Central memory CD4-positive, alpha-beta T cell (primary cell): Measurements from ENCODE around the gene WNT3A.
"Not testable (repeated sequence)": the region's sequence is repeated elsewhere in the genome, so short reads cannot be mapped to it uniquely, and the experiment has no call there.

Experiments
- DNase-seq: peaks from one replicate; pipeline ENCODE4 v3.0.0; 2022
- total RNA-seq, 3 experiments: gene quantifications; one replicate each; lab custom pipeline; 2026; lab: John Stamatoyannopoulos, UW

Gene WNT3A, protein sequence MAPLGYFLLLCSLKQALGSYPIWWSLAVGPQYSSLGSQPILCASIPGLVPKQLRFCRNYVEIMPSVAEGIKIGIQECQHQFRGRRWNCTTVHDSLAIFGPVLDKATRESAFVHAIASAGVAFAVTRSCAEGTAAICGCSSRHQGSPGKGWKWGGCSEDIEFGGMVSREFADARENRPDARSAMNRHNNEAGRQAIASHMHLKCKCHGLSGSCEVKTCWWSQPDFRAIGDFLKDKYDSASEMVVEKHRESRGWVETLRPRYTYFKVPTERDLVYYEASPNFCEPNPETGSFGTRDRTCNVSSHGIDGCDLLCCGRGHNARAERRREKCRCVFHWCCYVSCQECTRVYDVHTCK
- 0 to 0.19 (median 0) reads per million in 3 experiments for total RNA-seq

DNA sequence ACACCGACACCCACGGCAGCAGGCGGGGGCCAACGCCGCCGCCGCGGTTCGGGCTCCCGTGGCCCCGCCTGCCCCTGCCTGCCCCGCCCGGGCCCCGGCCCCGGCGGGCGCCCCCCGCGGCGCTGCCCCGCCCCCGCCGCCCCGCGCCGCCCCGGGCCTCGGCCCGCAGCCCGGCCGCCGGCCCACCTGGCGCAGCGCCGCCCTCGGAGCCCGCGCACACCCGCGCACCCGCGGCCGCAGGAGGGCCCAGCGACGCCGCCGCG is at the start of gene WNT3A:
Gene WNT3A (plus strand): TSS at position 213 of the 263 bp plus-strand sequence. CDS start 131 bp downstream, outside the sequence.
- DNase-seq: no peak

DNA sequence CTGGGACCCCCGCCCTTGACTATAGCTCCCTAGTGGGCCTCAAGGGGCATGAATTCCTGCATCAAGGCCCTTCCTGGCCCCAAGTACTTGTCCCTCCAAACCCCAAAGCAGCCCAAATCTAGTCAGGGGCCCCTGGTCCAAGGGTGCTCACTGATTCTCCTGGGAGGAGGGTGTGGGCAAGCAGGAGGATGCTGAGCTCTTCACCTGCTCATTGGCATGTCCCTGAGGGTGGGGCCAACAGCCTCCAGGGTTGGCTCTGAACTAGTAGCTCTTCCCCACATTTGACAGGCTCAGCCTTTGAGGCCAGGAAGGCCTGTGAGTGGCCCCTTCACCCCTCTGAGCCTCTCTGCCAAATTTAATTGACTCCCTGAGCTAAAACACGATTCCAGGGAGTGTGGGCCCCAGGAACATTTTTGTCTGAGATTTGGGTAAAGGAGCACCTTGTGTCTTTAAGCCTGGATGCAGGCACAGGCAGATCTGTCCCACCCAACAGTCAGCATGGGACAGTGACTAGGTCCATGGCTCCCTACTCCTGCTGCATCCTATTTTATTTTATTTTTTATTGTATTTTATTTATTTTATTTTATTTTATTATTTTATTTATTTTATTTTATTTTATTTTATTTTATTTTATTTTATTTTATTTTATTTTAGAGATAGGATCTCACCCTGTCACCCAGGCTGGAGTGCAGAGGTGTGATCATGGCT is 48.0 kb upstream of the WNT3A start:
- DNase-seq: no peak

DNA sequence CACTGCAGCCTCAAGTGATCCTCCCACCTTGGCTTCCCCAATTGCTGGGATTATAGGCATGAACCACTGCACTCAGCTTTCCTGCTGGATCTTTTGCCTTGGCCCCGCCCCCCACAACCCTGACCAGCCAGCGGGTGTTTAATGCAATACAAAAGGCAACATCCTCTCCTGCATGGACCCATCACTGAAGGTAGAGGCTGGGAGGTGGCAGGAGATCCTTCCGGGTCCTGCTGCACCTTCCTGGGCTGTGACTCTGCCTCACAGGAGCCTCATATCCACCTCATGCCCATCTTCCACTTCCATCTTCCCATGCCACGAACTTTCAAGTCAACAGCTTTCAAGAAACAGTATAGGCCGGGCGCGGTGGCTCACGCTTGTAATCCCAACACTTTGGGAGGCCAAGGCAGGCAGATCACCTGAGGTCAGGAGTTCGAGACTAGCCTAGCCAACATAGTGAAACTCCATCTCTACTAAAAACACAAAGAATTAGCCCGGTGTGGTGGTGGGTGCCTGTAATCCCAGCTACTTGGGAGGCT is 47.4 kb upstream of the WNT3A start:
- no peak for DNase-seq

DNA sequence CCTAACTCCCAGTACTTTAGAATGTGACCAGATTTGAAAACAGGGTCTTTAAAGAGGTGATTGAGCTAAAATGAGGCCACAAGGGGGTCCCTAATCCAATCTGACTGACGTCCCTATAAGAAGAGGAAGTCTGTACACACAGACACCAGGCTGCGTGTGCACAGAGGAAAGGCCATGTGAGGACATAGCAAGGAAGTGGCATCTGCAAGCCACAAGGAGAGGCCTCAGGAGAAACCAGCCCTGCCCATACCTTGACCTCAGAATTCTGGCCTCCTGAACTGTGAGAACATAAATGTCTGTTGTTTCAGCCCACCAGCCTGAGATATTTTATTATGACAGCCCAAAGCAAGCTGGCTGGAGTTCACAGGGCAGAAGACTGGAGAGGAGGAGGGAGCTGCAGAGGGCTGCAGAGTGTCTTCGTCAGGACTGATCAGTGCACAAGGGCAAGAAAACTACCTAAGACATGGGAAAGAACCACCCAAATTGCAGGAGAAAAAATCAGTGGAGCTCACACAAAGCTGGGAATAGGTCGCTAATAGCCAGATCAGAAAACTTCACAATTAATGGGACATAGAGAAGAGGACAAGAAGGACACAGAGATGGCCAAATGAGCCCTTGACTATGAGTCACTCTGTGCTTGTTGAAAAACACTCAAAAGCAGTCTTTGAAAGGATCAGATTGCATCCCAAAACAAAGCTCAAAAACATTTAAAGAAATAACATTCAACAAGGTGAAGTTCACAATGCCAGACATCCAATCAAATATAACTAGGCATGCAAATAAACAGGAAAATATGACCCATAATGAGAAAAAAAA is 44.9 kb upstream of the WNT3A start:
- no peak for DNase-seq

DNA sequence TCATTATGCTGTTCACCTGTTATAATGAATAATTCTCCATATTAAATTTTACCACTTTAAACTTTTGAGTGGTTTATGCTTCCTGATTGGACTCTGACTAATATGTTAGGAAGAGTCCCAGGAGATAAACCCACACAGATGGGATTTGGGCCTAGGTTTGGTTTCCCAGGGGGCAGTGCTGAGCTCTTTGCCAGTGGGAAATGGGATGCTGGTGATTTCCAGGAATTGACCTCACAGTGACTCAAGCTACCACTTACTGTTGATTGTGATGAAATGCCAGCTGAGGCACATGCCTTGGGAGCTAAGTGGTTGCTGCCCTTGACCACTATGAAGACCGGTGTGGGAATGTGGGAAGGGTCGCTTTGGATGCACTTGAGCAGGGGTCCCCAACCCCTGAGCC is 40.1 kb upstream of the WNT3A start:
- DNase-seq: not testable (repeated sequence)

DNA sequence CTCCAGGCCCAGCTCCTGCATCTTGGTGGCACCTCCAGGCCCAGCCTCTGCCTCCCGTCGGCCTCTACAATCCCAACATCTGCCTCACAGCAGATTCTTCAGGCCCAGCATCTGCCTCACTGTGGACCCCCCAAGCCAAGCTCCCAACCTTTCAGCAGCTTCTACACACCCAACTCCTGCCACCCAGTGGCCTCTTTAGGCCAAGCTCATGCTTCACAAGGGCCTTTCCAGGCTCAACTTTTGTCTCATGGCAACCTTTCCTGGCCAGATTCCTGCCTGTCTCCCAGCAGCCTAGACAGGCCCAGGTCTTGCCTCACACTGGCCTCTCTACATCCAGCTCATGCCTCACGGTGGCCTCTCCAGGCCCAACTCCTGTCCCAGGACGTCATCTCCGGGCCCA is 39.0 kb upstream of the WNT3A start:
- DNase-seq: not testable (repeated sequence)

DNA sequence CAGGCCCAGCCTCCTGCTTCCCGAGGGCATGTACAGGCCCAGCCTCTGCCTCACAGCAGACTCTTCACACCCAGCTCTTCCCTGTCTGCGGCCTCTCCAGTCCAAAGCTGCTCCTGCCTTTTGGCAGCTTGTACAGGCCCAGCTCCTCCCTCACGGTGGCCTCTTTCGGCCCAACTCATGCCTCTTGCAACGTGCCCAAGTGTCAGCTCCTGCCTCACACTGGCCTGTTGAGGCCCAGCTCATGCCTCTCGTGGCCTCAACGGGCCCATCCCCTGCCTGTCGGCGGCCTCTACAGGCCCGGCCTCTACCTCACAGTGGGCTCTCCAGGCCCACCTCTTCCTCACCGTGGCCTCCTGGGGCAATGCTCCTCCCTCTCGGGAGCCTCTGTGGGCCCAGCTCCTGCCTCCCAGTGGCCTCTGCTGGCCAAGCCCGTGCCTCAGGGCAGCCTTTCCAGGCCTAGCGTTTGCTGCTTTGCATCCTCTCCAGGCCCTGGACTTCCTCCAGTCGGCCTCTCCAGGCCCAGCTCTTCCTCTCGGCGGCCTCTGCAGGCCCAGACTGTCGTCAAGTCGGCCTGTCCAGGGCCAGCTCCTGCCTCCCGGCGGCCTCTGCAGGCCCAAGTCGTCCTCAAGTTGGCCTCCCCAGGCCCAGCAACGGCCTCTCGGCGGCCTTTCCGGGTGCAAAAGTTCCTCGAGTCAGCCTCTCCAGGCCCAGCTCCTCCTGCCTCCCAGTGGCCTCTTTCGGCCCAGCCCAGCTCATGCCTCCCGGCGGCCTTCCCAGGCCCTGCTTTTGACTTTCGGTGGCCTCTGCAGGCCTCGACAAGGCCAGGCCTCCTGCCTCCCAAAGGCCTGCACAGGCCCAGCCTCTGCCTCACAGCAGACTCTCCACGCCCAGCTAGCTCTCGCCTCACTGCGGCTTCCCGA is 36.5 kb upstream of the WNT3A start:
- DNase-seq: not testable (repeated sequence)

DNA sequence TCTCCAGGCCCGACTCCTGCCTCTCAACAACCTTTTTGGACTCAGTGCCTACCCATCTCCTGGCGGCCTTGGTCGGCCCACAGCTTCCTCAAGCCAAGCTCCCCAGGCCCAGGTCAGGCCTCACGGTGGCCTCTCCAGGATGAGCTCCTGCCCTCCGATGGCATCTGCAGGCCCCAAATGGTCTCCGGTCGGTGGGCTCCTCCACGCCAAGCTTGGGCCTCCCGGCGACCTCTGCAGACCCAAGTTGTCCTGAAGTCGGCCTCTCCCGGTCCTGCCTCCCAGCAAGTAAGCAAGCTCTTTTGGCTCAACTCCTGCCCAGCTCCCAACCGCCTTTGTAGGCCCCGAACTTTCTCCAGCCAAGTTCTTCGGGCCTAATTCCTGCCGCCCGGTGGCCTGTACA is 35.6 kb upstream of the WNT3A start:
- not testable (repeated sequence) for DNase-seq

DNA sequence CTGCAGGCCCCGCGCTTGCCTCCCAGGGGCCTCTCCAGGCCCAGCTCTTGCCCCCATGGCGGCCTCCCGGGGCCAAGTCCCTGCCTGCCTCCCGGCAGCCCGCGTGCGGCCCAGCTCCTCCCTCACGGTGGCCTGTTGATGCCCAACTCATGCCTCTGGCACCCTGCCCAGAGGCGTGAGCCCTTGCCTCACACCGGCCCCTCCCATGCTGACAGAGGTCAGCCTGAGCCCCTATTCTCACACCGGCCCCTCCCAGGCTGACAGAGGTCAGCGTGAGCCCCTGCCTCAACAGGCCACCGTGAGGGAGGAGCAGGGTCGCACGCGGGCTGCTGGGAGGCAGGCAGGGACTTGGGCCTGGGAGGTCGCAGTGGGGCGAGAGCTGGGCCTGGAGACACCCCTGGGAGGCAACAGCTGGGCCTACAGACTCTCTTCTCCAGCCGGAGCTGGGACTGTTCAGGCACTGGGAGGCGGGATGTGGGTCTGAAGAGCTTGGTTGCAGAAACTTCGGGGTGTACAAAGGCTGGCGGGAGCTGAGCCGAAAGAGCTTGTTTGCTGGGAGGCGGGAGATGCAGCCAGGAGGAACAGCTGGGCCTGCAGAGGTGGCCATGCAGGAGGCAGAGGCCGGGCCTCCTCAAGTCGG is 35.0 kb upstream of the WNT3A start:
- DNase-seq: not testable (repeated sequence)

DNA sequence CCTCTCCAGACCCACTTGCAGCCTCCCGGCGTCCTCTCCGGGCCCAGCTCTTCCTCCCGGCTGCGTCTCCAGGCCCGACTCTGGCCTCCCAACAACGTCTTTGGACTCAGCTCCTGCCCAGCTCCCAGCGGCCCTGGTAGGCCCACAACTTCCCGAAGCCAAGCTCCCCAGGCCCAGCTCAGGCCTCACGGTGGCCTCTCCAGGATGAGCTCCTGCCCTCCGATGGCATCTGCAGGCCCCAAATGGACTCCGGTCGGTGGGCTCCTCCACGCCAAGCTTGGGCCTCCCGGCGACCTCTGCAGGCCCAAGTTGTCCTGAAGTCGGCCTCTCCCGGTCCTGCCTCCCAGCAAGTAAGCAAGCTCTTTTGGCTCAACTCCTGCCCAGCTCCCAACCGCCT is 34.5 kb upstream of the WNT3A start:
- not testable (repeated sequence) for DNase-seq

DNA sequence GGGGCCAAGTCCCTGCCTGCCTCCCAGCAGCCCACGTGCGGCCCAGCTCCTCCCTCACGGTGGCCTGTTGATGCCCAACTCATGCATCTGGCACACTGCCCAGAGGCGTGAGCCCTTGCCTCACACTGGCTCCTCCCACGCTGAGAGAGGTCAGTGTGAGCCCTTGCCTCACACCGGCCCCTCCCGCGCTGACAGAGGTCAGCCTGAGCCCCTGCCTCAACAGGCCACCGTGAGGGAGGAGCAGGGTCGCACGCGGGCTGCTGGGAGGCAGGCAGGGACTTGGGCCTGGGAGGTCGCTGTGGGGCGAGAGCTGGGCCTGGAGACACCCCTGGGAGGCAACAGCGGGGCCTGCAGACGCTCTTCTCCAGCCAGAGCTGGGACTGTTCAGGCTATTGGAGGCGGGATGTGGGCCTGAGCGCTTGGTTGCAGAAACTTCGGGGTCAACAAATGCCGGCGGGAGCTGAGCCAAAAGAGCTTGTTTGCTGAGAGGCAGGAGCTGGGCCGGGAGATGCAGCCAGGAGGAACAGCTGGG is 33.9 kb upstream of the WNT3A start:
- DNase-seq: not testable (repeated sequence)

DNA sequence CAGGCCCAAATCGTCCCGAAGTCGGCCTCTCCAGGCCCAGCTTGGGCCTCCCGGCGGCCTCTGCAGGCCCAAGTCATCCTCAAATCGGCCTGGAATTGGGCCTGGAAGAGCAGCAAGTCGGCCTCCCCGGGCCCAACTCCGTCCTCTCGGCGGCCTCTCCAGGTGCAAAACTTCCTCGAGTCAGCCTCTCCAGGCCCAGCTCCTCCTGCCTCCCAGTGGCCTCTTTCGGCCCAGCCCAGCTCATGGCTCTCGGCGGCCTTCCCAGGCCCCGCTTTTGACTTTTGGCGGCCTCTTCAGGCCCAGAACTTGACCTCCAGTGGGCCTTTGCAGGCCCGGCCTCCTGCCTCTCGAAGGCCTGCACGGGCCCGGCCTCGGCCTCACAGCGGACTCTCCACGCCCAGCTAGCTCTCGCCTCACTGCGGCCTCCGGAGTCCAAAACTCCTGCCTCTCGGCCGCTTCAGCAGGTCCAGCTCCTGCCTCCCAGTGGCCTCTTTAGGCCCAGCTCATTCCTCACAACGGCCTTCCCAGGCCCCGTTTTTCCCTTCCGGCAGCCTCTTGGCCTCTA is 33.0 kb upstream of the WNT3A start:
- not testable (repeated sequence) for DNase-seq

DNA sequence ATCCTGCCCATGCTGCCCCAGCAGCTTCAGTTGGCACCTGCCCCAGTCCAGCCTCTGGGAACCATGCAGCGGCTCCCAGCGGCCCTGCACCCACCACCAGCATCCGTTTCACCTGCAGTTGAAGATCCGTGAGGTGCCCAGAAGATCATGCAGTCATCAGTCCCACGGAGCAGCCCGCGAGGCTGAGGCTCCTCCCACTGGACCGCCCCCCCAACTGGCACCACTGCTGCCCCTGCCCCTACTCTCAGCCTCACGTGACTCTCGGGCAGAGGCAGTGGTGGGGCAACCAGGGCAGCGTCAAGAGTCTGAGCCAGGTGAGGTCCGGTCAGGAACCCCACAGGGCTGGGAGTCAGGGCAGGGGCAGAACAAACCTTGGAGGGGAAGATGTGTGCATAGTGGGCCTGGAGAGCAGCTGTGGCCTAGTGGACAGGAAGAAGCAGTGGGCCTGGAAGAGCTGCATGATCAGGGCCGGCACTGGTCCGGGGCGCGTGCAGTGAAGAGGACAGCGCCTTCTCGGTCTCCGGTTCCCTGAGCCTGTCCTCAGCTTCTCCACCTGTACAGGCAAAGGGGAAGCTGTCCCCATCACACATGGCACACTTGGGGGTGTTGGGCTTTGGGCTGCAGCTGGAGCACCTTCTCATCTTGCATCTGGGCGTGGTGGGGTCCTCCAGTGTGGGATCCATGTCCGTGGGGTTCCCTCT is 31.1 kb upstream of the WNT3A start:
- not testable (repeated sequence) for DNase-seq

DNA sequence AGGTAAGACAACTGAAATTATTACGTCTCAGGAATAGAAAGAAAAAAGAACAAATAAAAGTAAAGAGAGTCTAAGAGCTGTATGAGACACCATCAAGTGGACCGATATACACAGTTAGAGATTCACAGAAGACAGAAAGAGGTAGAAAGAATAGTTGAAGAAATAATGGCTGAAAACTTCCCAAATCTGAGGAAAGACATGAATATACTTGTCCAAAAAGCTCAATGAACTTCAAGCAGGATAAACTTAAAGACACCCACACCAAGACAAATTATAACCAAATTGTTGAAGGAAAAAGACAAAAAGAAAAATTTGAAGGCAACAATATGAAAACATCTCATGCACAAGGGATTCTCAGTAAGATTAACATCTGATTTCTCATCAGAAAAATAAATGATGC is 19.6 kb upstream of the WNT3A start:
- no peak for DNase-seq

DNA sequence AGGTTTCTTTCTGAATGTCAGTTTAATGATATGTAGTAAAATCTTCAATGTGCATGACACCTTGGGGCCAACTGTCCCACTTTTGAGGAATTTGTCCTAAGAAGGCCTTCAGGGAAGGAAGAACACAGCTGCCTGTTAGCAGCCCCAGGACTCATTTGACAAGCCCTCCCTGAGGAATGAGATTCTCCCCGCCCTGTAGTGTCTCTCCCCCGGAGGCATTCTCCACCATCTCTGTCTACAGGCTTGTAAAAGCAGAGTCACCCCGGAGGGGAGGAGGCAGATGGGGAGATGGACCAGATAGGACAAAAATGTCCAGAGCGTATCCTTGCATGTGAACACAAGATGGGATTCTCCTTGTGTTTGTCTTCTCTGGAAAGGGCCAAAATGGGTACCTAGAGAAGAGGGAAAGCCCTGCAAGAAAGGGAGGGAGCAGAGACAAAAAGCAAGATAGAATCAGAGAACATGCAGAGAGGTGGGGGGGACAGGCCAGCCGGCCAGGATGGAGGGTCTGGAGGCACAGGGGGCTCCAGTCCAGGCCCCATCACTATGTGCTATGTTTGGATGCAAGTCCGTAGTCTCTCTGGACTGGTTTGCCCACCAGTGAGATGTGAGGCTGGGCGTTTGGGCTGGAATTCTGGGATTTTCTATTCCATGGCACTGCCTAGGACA is 12.0 kb upstream of the WNT3A start:
- DNase-seq: no peak

DNA sequence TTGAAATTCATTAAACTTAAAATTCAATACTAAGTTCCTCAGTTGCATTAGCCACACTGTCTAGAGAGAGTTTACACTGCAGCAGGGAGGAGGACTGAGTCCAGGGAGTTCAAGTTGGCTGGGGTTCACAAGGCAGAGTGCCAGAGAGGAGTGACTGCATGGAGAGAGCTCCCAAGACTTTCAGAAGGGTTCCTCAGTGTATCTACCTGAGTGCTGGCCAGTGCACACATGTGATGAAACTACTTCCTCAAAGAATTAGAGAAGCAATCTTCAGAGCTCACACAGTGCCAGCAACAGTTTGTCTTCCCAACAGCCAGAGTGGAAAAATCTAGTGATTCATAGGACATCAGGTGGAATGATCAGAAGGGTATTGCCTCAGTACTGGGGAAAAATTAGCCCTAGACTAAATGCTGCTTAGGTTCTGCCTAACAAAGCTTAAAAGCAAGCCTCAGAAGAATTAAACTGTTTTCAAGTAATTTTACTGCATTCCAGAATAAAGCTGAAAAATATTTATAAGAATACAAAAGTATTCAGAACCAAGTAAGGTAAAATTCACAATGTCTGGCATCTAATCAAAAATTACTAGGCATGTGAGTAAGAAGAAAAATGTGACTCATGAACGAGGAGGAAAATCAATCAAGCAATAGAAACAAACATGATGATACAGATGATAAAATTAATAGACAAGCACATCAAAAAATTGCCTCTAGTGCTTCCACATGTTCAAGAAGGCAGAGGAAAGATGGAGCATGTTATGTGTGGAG is 10.4 kb upstream of the WNT3A start:
- DNase-seq: no peak

DNA sequence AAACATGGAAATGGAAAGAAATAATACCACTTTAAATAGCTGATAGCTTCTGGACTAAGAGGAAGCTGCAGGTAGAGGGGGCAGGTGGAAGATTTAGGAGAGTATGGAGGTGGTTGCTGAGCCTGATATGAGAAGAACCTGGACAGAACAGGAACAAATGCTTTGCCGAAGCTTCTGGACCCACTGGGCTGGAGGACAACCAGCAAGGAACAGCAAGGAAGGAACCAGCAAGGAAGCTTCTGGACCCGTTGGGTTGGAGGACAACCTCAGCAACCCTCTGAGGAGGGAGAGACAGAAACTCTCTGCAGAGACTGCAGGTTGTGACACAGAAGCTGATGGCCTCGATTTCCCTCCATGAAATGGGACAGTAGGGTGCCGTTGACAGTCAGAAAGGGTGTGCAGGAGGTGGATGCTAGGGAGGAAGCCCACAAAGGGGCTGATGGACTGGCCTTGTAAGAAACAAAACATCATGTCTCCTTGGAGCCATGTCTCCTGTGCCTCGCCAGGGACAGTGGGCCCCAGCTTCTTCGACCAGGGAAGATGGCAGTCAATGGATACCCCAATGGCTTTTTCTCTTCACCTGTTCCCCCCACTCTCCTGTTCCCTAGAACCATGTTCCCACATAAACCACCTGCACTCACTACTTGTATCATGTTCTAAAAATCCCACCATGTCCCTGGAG is 8.3 kb upstream of the WNT3A start:
- DNase-seq: no peak
